Measurements from ENCODE around the gene PPARG.

DNA sequence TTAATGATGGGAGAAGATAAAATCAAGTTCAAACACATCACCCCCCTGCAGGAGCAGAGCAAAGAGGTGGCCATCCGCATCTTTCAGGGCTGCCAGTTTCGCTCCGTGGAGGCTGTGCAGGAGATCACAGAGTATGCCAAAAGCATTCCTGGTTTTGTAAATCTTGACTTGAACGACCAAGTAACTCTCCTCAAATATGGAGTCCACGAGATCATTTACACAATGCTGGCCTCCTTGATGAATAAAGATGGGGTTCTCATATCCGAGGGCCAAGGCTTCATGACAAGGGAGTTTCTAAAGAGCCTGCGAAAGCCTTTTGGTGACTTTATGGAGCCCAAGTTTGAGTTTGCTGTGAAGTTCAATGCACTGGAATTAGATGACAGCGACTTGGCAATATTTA is 127.9 kb downstream of the PPARG start:
- TF ChIP-seq, protein P1, sequence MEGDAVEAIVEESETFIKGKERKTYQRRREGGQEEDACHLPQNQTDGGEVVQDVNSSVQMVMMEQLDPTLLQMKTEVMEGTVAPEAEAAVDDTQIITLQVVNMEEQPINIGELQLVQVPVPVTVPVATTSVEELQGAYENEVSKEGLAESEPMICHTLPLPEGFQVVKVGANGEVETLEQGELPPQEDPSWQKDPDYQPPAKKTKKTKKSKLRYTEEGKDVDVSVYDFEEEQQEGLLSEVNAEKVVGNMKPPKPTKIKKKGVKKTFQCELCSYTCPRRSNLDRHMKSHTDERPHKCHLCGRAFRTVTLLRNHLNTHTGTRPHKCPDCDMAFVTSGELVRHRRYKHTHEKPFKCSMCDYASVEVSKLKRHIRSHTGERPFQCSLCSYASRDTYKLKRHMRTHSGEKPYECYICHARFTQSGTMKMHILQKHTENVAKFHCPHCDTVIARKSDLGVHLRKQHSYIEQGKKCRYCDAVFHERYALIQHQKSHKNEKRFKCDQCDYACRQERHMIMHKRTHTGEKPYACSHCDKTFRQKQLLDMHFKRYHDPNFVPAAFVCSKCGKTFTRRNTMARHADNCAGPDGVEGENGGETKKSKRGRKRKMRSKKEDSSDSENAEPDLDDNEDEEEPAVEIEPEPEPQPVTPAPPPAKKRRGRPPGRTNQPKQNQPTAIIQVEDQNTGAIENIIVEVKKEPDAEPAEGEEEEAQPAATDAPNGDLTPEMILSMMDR (IDR thresholded peaks at IDR 0.05; ENCODE audit: low read depth, low read length, poor library complexity, severe bottlenecking) = no peak
- TF ChIP-seq EZH2phosphoT487 (IDR thresholded peaks at IDR 0.05; ENCODE audit: borderline replicate concordance, low read length) = no peak

Measured in DOHH2 (cell line).